HL-60/S4 (cell line): ENCODE results near the gene SDS.
"Not testable (repeated sequence)": the region's sequence is repeated elsewhere in the genome, so short reads cannot be mapped to it uniquely, and the experiment has no call there.

Source experiments
- in situ Hi-C: fragments of 300-500 bp; cut with MboI; formaldehyde crosslinking; loops from 2 replicates; pipeline ENCODE4 v1.14.3; 2022; ENCODE audit warnings: low sequenced_read_pairs

The SDS gene

DNA sequence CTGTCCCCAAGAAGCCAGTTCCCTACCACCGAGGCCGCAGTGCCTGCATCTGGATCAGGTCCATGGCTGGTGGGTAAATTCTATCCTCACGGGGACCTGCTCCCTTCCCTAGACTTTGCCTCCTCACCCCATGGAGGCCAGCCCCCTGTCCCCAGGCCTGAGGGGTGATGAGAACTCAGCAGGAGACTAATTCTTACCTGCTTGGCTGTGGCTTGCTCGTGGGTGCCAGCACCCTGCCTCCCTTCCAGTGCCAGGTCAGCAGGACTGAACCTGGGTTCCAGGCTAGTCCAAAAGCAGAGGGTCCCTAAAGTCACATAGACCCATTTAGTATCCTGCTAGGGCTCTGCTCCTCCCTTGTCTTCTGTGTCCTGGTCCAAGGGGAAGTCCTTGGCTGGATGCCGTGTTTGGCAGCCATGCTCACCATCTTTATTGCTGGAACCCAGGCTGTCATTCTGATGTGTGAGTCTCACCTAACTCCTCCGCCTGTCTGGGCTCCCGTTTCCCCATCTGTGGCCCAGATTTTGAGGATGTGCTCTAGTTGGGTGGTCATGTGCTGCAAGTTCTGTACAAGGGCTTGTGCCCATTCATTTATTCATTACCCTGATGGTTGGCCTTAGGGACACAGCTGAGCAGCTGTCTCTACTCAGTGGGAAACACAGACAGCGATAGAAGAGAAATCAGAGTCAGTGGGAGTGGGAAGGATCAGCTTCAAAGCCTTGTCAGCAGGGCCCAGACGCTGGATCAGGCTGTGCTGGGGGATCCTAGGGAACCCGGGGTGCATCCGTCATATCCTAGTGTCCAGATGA, 44.4 kb downstream of the SDS start:
- in situ Hi-C loops = no loop called here

GRCh38 chr12:113358381-113359132, 45.1 kb downstream of the SDS start, which contains the start of gene PLBD2:
Gene PLBD2, plus strand, starts transcription at chr12:113358587. Its CDS starts 14 bp downstream, at chr12:113358601.
- in situ Hi-C loops = no loop called here

DNA sequence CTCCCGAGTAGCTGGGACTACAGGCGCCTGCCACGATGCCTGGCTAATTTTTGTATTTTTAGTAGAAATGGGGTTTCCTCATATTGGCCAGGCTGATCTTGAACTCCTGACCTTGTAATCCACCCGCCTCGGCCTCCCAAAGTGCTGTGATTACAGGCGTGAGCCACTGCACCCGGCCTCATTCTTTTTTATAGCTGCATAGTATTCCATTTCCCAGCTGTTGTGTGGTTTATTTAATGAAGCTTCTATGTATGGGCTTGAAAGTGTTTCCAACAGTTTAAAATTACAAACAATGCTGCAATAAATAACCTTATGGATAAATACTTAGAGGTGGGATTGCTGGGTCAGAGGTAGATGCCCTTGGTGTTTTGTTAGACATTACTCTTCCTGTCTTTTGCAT, 49.5 kb downstream of the SDS start:
- in situ Hi-C loops = not testable (repeated sequence)

GRCh38 chr12:113351089-113351488, 52.6 kb downstream of the SDS start:
- in situ Hi-C loops = no loop called here

DNA sequence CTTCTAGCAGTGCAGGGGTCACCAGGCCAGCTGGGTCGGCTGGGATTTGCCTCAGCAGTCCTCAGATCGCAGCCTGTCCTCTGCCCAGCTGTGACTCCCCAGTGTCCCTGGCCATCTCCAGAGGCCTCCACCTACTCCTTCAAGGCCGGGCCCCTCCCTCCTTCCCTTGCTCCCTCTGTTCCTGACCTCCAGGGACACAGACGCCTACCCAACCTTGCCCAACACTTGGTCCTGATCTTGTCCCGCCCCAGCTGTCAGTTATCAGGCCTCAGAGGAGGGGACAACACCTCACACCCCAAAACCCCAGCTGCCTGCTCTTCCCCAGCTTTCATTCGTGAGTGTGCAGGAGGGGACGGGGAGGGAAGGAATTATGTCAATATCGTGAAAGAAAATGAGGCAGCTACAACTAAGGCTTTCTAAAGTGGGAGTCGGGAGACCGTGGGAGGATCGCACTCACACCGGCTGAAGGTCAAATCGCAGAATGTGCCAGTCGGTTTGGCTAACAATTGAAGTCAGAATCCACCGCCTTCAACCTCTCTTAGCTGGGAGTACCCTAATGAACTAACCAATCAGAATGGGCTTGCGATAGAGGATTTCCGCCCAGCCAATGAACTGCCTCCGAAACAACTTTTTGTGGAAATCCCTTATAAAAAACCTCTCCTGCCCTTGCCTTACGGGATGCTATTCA, 54.7 kb downstream of the SDS start:
- in situ Hi-C loops = no loop called here

- in situ Hi-C loops = no loop called here
Observed at GRCh38 chr12:113347892-113348291, 55.8 kb downstream of the SDS start.

DNA sequence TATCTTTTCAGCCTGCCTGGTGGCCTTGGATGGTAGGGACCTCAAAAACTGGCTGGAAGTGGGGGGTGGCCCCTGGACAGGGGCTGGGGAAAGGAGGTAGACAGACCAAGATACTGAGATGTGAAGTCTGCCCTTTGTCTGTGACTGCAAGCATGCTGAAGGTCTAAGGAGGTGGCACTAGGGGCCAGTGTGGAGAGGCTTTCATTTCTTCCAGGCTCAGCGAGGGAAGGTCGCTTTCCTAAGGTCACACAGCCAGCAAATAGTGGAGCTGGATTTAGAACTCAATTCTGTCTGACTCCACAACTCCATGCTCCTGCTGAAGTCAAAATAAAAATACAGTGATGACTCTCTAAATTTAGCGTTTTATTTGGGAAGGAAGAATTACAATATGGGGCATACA, 56.6 kb downstream of the SDS start:
- in situ Hi-C loops = no loop called here

GRCh38 chr12:113346353-113346752, 57.3 kb downstream of the SDS start:
- in situ Hi-C loops = no loop called here

- in situ Hi-C loops = no loop called here
Observed at GRCh38 chr12:113345318-113345717, 58.4 kb downstream of the SDS start.
